ENCODE data around the gene ZNF362.
"Not testable (repeated sequence)": the region's sequence is repeated elsewhere in the genome, so short reads cannot be mapped to it uniquely, and the experiment has no call there.

ZNF362 gene

GRCh38 chr1:33306653-33307493 is 50.6 kb downstream of the ZNF362 start:
- DNase-seq (ENCODE audit: low spot score): no peak

DNA sequence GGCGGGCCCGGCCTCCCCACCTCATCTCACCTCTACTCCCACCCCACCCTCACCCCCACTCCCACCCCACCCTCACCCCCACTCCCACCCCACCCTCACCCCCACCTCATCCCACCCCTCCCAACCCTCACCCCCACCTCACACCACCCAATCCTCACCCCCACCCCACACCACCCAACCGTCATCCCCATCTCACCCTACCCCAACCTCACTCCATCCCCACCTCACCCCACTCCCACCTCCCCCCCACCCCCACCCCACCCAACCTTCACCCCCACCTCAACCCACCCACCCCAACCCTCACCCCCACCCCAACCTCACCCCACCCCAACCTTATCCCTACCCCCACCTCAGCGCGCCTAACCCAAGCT is 51.2 kb downstream of the ZNF362 start:
- DNase-seq (ENCODE audit: low spot score): no peak

GRCh38 chr1:33309351-33309750 is 53.1 kb downstream of the ZNF362 start:
- DNase-seq (ENCODE audit: low spot score): not testable (repeated sequence)

GRCh38 chr1:33310702-33311101 is 54.4 kb downstream of the ZNF362 start:
- no peak for DNase-seq (ENCODE audit: low spot score)

- DNase-seq (ENCODE audit: low spot score): no peak
Measured at GRCh38 chr1:33311706-33312412, 55.6 kb downstream of the ZNF362 start.

GRCh38 chr1:33312413-33312749 is 56.1 kb downstream of the ZNF362 start:
- no peak for DNase-seq (ENCODE audit: low spot score)

GRCh38 chr1:33314416-33314815 is 58.1 kb downstream of the ZNF362 start:
- no peak for DNase-seq (ENCODE audit: low spot score)

DNA sequence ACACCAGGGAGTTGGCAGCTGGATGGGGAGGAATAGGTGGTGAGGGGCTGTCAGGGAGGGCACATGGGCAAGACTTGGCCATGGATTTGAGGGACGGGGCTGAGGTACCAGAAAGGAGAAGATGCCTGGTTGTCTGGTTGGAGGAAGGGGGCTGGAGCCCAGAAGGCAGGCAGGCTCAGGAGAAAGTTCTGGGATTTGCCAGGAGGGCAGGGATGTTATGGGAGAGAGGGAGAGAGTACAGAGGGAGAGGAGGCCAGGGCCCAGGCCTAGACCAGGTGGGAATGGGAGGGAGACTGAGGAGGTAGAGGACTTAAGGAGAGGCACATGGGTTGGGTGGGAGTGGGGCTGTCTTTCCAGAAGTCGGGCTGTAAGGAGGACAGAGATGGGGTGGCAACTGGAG is 60.3 kb downstream of the ZNF362 start:
- no peak for DNase-seq (ENCODE audit: low spot score)

- no peak for DNase-seq (ENCODE audit: low spot score)
Measured at GRCh38 chr1:33317354-33317753, 61.1 kb downstream of the ZNF362 start.

GRCh38 chr1:33317946-33318345 is 61.7 kb downstream of the ZNF362 start:
- DNase-seq (ENCODE audit: low spot score): no peak

- no peak for DNase-seq (ENCODE audit: low spot score)
Measured at GRCh38 chr1:33319186-33319948, 63.1 kb downstream of the ZNF362 start.

DNA sequence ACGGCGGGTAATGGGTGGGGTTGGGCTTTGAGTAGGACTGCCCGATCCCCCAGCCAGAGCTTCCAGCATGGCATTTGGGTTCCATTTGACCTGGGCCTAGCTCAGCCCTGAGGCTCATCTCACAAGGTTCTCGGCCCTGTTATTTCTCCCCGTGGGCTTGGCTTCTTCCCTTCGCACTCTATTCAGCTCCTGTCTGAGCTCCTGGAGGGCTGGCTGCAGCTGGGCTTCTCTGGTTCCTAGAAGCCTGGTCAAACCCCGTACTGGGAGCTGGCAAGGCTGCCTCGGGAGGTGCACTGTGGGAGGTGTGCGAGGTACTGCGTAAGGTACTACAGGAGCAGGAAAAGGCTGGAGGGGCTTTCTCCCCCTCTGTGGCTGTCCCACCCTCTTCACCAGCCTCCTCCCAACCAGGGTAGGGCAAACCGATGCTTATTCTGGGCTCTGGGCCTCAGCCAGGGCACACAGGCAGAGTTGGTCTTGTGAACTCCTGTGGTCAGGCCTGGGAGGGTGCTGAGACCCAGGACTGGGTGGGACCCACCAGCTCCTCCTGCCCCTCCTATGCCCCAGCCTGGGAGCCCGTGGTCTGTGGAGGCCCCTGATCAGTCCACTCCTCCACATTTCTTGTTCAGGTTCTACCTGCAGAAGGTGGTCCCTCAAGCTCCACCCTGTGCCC is 63.8 kb downstream of the ZNF362 start:
- DNase-seq (ENCODE audit: low spot score): no peak

GRCh38 chr1:33320619-33321165 is 64.4 kb downstream of the ZNF362 start, which contains the start of gene A3GALT2:
Gene A3GALT2, minus strand, starts transcription at chr1:33321098. Its CDS starts 0 bp downstream, at chr1:33321098.
- DNase-seq (ENCODE audit: low spot score): no peak

GRCh38 chr1:33321178-33321577 is 64.9 kb downstream of the ZNF362 start:
- no peak for DNase-seq (ENCODE audit: low spot score)

GRCh38 chr1:33322109-33322508 is 65.8 kb downstream of the ZNF362 start:
- no peak for DNase-seq (ENCODE audit: low spot score)

- no peak for DNase-seq (ENCODE audit: low spot score)
Measured at GRCh38 chr1:33322870-33323585, 66.7 kb downstream of the ZNF362 start.

- DNase-seq (ENCODE audit: low spot score): no peak
Measured at GRCh38 chr1:33323663-33324477, 67.6 kb downstream of the ZNF362 start.

- DNase-seq (ENCODE audit: low spot score): no peak
Measured at GRCh38 chr1:33324677-33325575, 68.6 kb downstream of the ZNF362 start.

DNA sequence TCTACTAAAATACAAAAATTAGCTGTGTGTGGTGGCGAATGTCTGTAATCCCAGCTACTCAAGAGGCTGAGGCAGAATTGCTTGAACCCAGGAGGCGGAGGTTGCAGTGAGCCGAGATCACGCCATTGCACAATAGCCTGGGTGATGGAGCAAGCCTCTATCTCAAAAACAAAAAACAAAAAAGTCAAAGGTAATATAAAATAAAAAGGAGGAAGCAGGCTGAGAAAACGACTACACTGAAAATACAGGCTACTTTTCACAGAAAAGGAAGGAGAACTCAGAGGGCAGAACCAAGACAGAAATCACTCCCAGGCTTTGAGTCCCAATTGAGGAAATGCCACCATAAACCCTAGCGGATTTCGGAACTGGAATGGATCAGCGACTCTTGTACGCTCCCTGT is 70.5 kb downstream of the ZNF362 start:
- DNase-seq (ENCODE audit: low spot score): no peak

Data from germinal center (tissue), 1 donor.